Globus pallidus (tissue), 1 donor: ENCODE data around the gene FARSB.
A peak's percentile ranks its signal among the peaks of the same experiment; 100 is the strongest.
"Not testable (repeated sequence)": the region's sequence is repeated elsewhere in the genome, so short reads cannot be mapped to it uniquely, and the experiment has no call there.

Source experiments
- DNase-seq: peaks from one replicate; pipeline ENCODE4 v3.0.0-alpha.2; 2015; ENCODE audit warnings: low spot score

The FARSB gene

GRCh38 chr2:222604749-222605515, 51.0 kb downstream of the FARSB start:
- no peak for DNase-seq

GRCh38 chr2:222603501-222603900, 52.4 kb downstream of the FARSB start:
- no peak for DNase-seq

GRCh38 chr2:222598611-222599010, 57.3 kb downstream of the FARSB start:
- no peak for DNase-seq

GRCh38 chr2:222595581-222595980, 60.3 kb downstream of the FARSB start:
- no peak for DNase-seq

DNA sequence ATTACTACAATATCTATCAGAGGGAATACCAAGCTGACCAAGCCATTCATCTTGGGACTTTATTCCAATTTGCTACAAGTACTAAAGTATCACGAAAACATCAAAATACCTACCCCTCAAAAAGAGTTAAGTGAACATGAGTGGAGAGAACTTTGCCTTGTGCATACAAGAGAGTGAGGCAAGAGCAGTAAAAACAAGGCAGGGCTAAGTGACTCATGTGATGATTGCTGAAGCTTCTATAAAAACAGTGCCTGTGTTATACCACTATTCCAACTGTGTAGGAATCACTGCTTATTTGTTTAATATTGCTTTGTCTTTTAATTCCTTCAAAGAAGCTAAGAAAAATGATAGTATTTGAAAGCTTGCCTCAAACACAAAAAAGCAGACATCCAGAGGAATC, 61.2 kb downstream of the FARSB start:
- no peak for DNase-seq

DNA sequence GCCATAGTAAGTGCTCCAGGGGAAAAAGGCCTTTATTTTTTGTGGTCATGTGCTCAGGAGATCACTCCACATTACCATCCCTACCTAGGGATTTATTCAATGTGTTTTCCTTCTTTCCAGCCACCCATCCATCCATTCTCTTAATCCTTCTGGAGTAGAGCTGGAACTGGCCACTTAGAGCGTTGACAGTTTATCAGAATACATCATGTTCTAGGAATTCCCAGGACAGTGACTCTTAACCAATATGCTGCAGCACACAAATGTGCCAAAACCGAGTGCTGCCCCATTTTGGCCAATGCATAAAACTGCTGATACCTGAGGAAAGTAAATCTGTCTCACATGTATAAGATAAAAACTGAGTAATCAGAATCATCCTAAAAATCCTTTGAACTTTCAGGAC, 63.7 kb downstream of the FARSB start:
- no peak for DNase-seq

DNA sequence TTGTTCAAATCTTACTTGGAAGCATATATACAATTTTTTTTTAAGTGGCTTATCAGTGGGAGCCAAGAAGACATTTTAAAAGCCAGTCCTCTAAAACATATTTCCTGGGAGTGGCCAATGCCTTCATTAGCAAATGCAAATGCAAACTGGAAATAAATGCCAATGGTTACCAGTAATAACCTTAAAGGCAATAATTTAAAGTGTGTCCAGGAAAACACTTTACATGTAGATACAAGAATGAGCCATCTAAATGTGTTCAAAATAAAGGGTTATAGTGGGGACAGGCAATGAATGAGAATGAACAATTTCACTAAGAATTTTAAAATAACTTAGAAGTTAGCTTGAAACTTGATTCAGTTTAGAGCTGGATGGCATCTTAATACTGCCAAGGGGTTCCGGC, 64.2 kb downstream of the FARSB start:
- no peak for DNase-seq

DNA sequence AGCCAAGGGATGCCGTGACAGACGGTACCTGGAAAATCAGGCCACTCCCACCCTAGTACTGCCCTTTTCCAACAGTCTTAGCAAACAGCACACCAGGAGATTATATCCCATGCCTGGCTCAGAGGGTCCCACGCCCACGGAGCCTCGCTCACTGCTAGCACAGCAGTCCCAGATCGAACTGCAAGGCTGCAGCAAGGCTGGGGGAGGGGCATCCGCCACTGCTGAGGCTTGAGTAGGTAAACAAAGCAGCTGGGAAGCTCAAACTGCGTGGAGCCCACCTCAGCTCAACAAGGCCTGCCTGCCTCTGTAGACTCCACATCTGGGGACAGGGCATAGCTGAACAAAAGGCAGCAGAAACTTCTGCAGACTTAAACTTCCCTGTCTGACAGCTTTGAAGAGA, 71.3 kb downstream of the FARSB start:
- not testable (repeated sequence) for DNase-seq

DNA sequence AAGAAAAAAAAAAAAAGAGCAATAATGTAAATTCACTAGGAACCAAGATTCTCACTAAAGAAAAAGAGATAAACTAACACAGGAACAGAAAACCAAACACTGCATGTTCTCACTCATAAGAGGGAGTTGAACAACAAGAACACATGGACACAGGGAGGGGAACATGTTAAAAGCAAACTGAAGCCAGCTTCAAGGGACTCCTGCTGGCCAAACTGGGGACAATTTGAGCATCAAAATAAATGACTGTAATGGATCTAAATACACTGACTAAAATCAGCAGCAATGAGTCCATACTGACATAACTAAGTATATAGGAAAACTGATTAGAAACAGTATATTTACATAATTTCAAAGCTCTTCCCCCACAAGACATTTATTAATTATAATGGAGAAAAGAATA, 73.0 kb downstream of the FARSB start:
- no peak for DNase-seq

DNA sequence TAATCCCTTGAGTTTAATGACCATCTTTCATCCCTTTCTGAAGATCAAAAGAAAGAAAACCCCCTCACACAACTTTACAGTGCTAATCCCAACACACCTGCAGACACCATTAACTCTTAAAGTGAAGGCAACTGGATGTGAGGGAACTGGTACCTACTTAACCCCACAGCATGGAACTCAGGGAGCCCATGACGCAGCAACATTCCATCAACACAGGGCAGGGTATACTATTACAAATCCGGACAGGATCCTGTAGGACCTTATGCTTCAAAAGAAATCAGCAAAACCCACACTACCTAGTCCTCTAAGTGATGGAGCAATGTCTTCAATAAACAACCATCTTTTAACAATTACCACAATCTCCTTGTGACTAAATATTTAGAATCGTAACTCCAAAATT, 78.6 kb downstream of the FARSB start:
- DNase-seq, result no peak

DNA sequence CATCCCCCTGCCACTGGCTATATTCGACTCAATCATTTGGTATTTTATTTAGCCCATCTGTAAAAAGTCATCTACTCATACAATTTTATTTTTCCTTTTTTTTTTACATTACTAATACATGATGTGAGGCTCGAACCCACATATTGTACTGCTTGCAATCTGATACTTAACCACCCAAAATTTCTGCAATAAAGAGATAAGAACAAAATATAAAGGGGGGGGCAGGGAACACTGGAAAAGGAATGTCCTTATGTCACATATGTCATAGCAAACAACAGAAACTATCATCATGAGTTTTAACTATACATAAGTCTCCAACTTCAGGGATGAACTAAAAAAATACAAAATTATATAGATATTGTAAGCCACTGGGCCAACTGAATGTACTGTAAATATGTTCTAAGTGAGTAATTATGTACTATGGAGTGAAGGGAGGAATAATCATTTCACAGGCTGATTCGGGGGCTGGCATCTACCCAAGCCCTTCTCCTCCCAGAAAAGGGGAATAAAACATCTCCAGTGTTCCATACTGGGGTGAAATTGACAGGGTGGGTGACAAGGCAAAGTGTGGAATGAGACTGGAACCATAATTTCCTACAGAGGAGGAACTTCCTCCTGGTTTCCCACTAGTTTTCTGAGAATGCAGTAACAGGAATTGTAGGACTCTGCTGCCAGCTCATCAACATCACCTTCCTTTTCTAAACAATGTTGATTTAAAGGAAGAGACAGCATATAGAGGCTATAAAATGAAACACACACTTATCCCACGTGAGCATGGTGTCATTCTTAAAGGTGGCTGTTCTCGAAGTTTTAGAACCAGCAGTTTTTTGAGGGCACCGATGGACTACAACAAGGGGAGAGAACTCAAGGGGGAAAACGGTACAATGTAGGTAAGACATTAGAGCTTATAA, 79.5 kb downstream of the FARSB start:
- no peak for DNase-seq

GRCh38 chr2:222575618-222576017, 80.3 kb downstream of the FARSB start:
- no peak for DNase-seq

GRCh38 chr2:222572751-222573174, 83.1 kb downstream of the FARSB start:
- no peak for DNase-seq

DNA sequence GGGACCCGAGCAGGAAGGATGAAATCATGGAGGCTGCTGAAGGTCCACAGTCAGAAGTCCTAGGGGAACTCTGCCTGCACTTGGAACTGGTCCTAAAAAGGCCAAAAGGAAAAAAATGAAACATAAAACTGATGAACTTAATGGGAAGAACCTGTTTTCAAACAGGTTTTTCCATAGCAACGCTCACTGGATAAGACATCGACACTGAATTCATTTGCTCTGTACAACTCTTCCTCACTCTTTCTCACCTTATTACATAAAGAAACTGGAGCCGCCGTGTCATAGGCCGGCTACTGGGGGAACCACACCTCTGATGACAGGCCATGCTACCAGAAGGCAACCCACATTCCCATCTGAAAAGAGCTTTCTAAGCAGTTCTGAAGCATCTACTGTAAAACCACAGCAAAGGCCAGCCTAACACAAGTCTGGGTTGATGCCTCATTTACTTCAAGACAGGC, 83.6 kb downstream of the FARSB start:
- DNase-seq, result no peak

DNA sequence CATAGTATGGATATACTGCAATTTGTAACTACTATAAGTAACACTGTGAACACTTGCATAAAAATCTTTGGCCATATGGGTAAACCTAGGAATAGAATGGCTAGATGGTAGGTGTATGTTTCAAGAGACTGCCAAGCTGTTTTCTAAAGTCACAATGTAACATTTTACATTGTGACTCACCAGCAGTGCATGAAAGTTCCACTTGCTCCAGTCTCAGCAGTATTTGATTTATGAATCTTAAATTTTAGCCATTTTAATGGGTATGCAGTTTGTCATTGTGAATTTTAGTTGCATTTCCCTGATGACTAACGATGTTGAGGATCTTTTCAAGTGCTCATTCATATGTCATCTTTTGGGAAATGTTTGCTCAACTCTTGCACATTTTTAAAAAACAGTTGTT, 86.1 kb downstream of the FARSB start:
- DNase-seq, result no peak

- DNase-seq, result no peak
Measured at GRCh38 chr2:222568865-222569264, 87.0 kb downstream of the FARSB start.

DNA sequence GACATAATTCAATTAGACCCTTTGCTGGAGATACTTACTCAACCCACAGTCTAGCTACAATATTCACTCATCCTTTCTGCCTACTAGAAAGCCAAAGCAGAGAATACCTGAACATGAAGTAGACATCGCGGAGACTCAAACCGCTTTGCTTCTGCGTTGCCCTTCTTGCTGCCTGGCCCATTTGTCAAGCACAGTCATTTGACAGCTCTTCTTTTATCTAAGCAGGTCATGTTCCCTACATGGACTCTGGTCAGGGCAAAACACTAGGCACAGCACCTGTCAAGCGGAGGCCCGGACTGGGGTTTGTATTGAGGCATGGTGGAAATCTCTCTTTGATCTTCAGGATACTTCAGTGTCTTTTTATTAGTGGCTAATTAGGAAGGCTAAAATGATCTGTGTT, 89.7 kb downstream of the FARSB start:
- DNase-seq, result no peak

DNA sequence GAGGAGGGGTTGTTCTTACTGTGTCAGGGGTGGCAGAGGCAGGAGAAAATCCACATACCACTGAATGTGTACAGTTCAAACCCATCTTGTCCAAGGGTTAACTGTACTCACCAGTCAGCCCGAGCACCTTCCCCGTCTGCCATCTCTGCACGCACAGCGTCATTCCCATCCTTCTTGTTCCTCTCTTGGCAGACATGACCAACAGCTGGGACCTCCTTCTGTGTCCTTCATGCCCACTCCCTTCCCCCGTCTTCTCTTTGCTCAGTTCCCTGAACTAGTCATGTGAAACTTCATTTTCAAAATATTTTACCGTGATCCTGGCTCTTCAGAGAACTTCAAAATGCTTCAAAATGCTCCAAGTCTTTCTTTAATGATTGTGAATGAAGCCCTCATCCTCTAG, 92.0 kb downstream of the FARSB start:
- no peak for DNase-seq

DNA sequence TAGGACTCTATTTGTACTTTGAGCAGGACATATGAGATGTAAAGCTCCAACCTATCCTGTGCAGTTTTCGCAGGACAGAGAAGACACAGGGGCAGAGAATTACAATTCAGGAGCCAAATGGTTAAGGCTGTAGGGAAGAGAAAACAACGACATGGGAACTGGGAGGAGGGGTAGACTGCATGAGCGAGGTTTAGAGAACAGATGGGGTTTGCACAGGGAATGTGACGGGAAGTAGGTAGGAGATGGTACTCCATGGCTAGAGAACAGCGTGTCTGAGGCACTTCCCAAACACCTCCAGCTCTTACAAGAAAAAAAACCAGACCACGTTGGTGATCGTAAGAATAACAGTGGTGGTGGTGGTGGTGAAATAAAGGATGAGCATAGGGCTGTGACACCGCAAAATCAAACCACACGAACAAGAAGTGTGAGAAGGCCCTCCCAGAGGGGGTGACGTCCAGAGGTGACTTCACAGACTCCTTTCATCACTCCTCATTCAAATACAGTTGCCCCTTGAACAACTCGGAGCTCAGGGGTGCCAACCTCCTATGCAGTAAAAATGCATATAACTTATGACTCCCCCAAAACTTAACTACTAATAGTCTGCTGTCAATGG, 92.7 kb downstream of the FARSB start:
- no peak for DNase-seq

DNA sequence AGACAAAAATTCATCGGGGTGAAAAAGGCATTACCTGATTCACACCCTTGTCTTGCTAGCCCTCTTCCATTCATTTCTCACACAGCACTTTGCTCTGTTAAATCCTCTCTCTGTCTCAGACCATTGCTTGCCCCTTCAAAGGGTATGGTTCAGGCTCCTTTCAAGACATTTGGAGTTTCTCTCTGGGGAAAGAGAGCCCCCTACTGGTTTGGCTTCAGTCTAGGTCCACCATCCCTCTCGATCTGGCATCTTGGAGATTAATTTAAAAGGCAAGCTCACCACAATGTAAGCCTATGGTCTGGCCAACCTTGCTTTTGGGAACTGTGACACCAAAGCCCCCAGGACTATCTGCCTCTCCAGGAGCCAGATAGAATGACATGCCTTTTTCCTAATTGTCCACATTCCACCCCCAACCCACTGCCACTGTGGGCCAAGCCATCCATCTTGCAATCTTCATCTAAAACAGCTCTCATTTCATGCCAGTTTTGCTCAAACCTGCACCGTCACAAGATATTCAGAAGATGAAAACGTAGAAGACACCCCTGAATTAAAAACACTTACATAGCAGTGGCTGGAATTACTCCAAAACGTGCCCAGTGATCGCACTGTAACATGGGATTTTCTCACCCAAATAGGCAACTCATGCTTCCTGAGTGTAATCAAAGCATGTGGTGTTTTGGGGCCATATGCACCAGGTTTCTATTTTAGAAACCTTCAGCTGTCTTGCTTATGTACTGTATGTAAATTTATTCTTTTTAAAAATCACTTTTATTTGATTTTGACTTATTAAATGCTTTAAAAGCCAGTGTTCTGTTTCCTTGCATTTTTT, 93.9 kb downstream of the FARSB start:
- DNase-seq, result peak; percentile 23

GRCh38 chr2:222561151-222561550, 94.7 kb downstream of the FARSB start:
- no peak for DNase-seq

DNA sequence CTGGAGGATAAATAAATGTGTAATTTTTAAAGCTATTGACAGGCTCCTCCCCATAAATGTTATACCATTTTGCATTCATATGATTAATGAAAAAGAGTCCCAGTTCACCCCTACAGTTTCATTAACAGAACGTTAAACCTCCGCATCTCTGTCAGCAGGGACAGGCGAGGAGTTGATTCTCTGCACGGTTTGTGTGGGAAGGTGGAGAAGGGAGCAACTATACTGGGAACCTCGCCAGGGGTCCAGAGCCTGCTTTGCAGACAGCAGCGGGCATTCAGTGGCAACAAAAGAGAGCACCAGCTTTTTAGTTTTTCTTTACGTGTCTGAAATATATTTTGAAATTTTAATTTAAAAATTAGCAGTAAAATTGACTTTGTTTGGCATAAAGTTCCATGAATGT, 101.4 kb downstream of the FARSB start:
- DNase-seq, result no peak
